ENCODE results near the gene NDP. TPM values are rescaled to one million over a fixed set of nuclear protein-coding genes. Genes with fewer than 3 reads are reported as not detected.

NDP gene
- total RNA-seq, 6 donors from 2014 or later = not detected

DNA sequence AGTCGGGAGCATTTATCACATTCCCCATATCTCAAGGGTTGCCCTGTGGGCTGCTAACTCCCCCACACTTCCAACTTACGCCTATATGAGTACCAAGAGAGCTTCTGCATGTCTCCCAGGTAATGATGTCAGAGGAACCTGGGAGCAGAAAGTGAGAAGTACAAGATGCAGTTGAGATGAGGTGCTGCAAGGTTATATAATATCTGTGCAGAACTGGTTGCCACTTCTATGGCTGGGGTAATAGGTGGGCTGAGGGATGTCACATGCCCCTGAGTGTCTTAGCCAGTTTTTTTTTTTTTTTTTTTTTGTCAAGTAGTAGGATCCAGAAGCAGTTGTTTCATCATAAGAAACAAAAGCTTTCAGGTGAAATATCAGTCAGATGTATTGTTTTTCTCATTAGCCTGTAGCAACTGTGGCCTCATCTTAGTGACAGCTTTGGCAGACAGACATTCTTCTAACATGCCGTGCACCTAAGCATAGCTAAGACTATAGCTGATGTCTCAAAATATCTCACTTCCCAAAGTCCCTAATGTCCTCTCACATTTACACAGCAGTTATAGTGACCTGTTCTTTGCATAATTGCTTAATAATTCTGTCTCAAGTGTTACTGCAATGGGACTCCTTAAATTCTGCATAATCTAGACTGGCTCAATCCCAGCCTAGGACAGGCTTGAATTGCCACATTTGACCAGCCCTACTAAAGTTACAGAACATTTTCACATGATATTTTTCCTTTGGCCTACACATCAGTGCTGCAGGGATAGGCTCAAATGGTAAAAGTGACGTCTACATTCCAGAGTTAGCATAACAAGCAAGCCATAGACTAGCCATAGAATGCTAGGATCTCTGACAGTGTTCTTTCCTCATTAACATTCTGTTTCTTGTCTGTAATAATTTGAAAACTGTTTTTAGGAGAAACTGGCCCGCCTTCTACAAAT lies 73.0 kb downstream of the NDP start:
- Histone ChIP-seq H3K27me3 (no peaks in the 10 kb centered on the region), H3K4me1 (no peaks in the 10 kb centered on the region), H3K36me3 (no peaks in the 10 kb centered on the region), H3K27ac (no peak overlapping the region), H3K4me3 (no peak overlapping the region), H3K9me3 (no peaks in the 10 kb centered on the region)
- 73 to 91% methylated on average over 4 to 5 of the region's 5 CpGs for WGBS, 2 donors
- DNase-seq = no peak
- no peak for TF ChIP-seq POLR2A (IDR thresholded peaks at IDR 0.05)
- TF ChIP-seq EP300 (IDR thresholded peaks at IDR 0.05) = no peak
- no peak for TF ChIP-seq POLR2AphosphoS5 (IDR thresholded peaks at IDR 0.05)
- no peak for TF ChIP-seq CTCF (IDR thresholded peaks at IDR 0.05)
- ATAC-seq (ENCODE audit: low FRiP score in 2 of 2) = no peak

Other genes starting within 250 kb of the NDP start
- gene MAOB, start 90.9 kb downstream of the NDP start, total RNA-seq = 10 to 100 TPM in 4 of 6 donors, 1 to 10 TPM in 2; 1.0 to 34.1 (median 13.0) TPM